SIG-M5 treated with dmso at 0.1 percent for 504 hours (cell line): ENCODE data around the gene CEP19.

Experiments used
- DNase-seq: peaks from one replicate; lab custom pipeline; 2025; ENCODE audit not compliant: unreplicated experiment; lab: John Stamatoyannopoulos, UW

The CEP19 gene

DNA sequence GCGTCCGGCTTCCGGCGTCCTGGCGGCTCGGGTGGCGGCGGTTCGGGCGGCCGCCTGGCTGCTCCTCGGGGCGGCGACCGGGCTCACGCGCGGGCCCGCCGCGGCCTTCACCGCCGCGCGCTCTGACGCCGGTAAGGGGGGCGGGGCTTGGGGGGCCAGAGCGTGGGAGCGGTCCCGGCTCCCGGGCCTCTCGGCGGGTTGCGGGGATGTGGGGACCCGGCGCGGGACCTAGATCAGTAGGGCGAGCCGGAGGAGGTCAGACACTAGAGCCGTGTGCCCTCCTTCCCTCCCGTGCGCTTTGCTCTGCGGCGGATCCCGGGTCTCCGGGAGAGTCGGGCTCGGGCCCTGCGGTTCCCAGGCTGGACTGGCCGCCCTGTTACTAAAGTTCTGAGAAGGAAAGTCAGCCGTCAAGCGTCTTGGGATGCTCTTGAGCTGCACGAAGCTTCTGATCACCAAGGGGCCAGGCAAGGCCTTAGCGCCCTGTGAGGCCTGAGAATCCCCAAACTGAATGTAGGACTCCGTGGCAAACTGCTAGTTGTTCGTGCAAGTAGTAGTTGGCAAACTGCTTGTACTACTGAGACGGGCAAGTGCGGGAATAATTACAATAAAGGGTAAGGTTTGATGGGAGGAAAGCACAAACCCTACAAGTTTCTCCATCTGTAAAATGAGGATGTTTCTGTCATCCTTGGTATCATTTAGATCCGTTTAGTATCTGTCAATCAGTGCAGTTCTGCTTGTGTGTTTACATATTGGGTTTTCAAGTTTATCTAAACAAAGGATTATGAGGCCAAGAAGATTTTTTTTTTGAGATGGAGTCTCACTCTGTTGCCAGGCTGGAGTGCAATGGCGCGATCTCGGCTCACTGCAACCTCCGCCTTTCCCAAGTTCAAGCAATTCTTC, 714 bp upstream of the CEP19 start:
- DNase-seq, result peak; percentile 64

DNA sequence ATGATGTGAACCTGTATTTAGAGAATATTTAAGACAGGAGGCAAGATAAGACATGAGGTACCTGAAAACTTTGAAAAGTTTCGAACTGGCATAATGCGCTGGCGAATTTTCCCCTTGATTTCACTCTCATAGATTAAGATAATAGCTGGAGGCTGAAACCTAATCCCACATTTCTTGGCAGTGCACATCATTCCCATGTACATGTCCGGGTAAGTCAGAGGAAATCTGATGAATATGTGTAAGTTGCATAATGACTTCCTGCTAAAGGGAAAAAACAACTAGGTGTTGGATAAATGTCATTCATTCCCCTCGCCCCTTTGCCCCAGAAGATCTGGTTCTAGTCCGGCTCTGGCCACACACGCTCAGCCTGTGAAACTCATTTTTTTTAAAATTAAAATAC, 3.6 kb downstream of the CEP19 start:
- DNase-seq, result no peak

DNA sequence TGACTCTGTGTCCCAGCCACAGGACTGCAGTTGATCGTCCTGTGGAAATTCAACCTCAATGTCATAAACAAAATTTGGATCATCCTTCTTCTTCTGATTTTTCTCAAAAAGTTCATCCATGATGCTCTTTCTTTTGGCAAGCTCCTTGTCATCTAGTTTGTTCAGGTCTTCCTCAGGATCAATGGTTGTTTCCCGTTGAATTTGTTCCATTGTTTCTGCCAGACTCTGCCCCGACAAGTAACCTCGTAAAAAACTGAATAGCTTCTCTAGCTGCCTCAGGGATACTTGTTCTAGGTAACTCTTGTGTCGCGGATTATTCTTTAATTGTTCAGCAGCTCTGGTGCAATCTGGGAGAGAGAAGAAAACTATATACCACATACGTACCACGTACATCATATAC, 4.5 kb downstream of the CEP19 start:
- DNase-seq, result no peak

DNA sequence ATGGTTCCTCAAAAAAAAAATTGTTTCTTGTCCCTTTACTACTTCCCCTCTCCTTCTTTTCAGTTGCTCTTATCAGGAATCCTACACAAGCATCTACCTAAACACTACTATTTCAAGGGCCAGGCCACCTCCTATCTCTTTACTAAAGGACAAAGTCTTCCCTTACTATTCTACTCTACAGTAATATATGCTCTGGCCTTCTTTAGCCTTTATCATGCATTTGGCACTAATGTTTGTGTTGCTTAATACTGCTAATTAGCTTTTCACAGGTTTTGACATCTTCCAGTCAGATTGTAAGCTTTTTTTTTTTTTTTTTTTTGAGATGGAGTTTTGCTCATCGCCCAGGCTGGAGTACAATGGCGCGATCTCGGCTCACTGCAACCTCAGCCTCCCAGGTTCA, 5.3 kb downstream of the CEP19 start:
- no peak for DNase-seq

DNA sequence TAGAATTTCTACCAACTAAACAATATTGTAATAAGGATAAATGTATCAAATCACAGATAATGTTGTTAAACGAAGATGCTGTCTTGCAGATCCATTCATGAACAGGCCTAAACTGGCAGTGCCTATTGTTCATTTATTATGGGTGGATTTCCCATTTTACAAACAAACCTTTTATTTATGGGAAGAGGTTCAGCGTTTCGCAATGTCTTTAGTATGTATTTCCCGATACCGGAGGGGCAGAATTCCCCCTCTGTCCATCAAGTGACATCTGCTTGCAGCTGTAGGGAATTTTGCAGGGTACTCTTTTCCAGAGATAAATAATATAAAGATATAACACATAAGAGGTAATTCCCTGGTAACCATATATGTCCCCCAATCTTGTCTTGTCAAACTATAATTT, 5.7 kb downstream of the CEP19 start:
- DNase-seq, result no peak

DNA sequence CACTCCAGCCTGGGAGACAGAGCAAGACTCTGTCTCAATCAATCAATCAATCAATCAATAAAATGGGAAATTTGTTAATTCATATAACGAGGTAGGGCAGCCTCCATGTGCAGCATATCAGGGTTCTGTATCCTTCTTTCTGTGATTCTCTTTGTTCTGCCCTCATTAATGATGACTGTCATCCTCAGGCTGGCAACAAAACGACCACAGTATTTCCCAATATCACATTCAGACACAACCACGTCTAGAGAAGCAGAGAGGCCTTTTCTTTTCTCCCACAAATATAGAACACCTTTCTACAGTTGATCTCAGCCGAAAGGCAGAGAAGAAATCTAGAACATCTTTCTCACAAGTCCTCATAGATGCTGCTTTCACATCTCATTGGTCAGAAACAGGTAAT, 11.2 kb downstream of the CEP19 start:
- peak; percentile 78 for DNase-seq

DNA sequence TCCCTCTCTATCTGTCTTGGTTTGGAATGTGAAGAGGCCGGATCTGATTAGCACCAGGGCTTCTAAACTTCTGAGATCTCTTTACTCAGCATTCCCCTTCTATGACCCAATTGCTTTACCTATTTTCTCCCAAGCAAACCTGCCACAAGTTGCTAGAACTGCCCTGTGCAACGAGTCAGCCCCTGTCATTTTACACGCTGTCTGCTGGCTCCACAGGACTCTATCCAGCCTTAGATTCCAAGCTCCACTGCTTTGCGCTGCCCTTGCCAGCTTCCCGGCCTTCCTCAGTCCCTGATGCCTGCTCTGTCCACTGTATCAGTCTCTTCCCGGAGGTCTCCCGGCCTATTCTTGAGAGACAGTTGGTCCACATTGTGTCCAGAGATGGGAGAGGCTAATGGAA, 12.3 kb downstream of the CEP19 start:
- DNase-seq, result no peak

DNA sequence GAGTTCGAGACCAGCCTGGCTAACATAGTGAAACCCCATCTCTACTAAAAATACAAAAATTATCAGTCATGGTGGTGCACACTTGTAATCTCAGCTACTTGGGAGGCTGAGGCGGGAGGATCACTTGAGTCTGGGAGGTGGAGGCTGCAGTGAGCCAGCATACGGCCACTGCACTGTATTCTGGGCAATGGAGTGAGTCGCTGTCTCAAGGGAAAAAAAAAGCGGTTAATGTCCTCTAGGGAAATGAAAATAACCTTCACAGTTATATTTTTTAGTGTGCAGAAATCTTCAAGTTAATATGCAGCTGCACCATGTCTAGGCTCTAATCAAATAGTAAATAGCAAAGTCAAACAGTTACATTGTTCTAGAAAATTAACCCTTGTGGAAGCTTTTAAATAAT, 14.8 kb downstream of the CEP19 start:
- no peak for DNase-seq

DNA sequence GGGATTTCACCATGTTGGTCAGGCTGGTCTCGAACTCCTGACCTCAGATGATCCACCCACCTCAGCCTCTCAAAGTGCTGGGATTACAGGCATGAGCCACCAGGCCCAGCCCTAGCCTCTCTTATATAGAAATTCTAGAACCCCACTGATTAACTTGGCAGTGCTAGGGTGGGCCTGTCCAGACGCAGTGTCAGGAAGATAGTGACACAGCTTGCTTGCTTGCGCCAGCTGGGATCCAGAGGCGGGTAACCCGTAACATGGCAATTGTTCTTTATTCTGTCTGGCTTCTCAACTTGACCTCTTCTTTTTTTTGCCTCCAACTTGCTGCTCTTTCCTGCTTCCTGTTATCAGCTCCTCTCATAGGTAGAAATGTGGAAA, 16.2 kb downstream of the CEP19 start:
- no peak for DNase-seq

DNA sequence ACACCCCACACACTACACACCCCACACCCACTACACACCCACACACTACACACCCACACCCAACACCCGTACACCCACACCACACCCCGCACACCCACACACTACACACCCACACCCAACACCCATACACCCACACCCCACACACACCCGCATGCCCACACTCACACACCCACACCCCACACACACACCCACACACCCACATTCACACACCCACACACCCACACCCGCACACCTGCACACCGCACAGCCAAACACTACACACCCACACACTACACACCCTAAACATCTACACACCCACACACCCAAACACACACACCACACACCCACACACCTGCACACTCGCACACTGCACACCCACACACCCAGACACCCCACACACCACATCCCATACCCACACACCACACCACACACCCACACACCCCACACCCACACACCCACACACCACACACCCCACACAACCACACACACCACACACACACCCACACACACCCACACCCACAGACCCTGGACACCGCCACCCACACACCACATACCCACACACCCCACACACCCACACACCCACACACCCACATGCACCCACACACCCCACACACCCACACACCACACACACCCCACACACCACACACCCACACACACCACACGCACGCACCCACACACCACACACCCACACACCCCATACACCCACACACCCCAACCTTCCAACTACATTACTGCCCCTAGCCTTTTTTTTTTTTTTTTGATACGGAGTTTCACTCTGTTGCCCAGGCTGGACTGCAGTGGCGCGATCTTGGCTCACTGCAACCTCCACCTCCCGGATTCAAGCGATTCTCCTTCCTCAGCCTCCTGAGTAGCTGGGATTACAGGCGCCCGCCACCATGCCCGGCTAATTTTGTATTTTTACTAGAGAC, 16.9 kb downstream of the CEP19 start:
- no peak for DNase-seq

DNA sequence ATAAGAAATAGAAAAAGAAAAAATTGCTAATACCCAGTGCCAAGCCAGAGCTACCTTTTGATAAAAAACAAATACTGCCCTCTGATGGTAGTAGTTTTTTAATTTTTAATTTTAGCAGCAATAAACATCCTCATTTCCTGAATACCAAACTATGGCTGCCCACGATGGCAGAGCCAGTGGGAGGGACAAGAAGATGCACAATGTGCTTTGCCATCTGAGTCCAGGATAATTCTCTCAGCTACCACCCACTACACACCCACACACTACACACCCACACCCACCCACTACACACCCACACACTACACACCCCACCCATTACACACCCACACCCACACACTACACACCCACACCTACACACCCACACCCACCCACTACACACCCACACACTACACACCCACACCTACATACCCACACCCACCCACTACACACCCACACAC, 17.8 kb downstream of the CEP19 start:
- DNase-seq, result no peak

DNA sequence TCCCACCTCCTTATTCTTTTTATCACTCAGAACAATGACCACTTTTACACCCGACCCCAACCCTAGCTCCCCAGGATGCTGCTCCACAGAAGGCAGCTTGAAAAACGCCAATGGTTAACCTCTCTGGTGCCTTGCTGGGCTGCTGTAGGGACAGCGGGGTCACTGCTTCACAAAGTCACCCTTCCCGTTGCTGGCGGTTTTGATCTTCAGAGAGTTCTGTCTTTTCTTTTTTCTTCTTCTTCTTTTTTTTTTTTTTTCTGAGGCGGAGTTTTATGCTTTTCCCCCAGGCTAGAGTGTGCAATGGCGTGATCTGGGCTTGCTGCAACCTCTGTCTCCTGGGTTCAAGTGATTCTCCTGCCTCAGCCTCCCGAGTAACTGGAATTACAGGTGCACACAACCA, 20.7 kb downstream of the CEP19 start:
- DNase-seq, result peak; percentile 49

DNA sequence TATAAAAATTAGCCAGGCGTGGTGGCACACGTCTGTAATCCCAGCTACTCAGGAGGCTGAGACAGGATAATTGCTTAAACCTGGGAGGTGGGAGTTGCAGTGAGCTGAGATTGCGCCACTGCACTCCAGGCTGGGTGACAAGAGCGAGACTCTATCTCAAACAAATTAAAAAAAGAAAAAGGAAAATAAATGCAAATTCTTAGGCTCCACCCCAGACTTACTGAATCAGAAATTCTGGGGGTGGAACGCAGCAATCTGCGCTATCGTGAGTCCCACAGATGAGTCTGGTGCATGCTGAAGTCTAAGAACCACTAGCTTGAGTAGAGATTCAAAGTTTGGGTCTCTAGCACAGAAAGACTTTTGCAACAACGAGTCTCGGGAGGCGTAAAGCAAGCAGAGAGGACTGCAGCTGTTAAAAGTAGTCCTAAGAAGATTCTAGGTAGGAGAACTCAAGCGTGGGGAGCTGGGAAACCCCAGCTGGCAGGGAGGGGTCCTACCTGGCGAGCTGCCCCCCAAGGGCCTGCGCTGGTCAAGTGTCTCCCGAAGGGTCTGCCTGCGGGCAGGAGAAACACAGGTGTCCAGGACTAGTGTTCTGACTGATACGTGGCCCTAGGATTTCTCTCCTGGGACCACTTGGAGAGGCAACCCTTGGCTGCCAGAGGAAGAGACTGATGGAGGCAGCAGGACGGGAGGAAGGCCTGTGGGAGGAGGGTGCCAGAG, 21.9 kb downstream of the CEP19 start:
- no peak for DNase-seq

DNA sequence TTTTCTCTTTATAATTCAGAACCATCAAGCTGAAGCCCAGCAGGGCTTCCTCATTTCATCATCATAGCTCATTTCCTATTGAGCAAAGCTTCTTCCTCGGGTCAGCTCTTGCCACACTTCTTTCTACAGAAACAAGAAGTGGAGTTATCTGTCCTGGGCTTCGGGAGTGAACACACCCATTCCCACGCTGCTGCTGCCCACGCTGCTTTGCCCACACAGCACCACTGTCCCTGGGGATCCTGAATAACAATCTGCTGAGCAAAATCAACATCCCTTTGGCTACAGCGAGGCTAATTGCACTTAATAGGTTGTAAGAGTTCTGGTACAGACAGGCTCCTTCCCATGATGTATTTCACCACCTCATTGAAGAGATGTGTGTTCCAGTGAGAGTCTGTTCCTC, 23.7 kb downstream of the CEP19 start:
- peak; percentile 99 for DNase-seq

DNA sequence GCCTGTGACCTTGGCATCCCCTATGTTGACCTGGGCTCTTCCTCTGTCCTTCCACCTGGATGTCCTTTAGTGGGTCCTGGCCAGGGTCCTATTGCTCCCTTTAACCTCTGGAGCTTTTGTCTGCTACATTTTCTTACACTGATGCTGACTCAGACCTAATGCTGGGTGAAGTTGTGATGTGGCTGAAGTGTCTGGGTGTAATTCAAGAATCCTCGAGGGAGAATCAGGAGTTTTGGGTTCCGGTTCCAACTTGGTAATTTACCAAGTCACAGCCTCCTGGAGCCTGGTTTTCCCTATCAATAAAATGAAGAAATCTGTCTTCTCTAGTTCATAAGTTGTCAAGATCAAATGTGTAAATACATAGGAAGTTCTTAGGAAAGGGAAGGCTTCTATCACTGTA, 25.6 kb downstream of the CEP19 start:
- no peak for DNase-seq

DNA sequence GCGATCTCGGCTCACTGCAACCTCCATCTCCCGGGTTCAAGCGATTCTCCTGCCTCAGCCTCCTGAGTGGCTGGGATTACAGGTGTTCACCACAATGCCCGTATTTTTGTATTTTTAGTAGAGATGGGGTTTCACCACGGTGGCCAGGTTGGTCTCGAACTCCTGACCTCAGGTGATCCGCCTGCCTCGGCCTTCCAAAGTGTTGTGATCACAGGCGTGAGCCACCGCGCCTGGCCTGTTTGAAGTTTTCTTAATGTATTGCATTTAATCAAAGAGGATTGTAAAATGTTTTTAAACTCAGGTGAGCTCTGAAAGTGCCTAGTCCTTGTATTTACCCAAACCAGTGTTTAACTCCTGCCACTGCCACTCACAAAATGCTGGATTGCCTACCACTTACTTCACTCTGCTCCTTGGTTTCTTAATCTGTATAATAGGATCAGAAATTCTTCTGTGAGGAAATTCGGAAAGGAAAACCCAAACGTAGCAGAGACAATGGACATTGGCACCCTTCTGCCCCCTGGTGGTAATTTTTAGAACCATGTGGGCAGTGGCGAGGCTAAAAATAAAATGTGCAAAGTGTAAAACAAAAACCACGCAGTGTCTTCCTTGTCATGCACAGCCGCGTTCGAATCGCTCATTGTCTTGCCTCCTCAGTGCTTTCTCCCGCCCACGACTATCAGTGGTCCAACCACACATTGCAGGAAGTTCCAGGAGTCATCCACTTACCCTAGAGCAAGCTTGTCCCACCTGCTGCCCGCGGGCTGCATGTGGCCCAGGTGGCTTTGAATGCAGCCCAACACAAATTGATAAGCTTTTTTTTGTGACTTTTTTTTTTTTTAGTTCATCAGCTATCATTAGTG, 27.3 kb downstream of the CEP19 start:
- peak; percentile 86 for DNase-seq

DNA sequence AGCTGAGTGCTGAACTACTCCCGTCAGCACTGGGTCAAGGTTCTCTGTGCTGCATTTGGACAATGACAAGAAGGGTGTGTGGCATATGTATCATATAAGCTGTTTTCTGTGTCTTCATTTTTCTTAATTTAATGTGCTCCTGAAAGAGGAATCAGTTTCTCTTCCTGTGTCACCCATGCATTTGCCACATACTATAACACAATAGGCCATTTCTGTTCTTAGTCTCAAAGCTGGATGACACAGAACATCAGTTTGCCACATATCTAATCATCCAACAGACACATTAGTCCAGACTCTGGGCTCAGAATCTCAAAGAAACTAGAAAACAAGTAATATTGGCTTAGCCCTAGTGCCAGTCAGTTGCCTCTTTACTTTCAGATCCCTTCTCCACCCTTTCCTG, 34.1 kb downstream of the CEP19 start:
- no peak for DNase-seq

DNA sequence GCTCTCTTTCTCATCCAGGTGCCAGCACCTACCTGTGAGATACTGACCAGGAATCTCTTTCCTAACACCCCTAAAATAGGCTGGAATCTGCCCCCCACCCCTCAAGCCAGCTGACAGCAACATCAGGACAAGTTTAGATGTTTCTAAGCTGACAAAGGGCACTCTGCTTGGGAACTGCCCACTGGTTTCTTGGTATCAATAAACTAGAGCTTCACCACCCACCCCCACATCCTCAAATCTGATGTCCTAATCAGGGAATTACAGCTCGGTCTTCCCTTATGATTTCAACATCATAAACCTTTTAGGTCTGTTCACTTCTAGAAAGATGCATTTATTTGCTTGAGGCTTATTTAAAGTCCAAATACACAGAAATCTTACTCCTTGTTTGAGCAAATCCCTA, 34.7 kb downstream of the CEP19 start:
- DNase-seq, result no peak

DNA sequence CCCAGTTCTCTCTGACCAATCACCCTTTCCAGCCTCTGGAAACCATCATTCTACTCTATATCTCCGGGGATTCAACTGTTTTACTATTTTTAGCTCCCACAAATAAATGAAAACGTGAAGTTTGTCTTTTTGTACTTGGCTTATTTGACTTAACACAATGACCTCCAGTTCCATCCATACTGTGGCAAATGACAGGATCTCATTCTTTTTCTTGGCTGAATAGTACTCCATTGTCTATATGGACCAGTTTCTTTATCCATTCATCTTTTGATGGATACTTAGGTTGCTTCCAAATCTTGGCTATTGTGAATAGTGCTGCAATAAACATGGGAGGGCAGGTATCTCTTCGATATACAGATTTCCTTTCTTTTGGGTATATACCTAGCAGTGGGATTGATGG, 38.4 kb downstream of the CEP19 start:
- DNase-seq, result no peak

DNA sequence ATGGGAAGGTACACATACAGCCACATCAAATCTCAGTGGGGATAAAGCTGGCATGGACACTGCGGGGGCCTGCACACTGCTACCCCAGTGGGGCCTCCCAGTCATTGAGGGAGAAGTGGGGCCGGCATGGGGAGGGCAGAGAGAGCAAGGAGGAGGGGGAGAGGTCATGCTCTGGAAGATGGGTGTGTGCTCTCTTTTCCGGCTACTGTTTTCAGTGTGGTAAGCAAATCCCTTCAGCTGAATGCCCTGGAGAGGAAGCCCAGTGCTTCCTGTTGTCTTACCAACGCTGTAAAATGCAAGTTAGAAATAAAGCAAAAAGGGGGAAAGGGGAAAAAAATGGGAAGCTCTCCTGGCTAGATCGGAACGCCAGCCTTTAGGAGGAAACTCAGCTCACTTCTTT, 41.7 kb downstream of the CEP19 start:
- DNase-seq, result no peak
